IPS DF 4.7 (cell line): ENCODE results near the gene ADCY7.

Experiments
- DNase-seq: peaks from one replicate; pipeline ENCODE4 v3.0.0-alpha.2; 2013; ENCODE audit warnings: low spot score; ENCODE audit errors: extremely low read depth

ADCY7 gene

DNA sequence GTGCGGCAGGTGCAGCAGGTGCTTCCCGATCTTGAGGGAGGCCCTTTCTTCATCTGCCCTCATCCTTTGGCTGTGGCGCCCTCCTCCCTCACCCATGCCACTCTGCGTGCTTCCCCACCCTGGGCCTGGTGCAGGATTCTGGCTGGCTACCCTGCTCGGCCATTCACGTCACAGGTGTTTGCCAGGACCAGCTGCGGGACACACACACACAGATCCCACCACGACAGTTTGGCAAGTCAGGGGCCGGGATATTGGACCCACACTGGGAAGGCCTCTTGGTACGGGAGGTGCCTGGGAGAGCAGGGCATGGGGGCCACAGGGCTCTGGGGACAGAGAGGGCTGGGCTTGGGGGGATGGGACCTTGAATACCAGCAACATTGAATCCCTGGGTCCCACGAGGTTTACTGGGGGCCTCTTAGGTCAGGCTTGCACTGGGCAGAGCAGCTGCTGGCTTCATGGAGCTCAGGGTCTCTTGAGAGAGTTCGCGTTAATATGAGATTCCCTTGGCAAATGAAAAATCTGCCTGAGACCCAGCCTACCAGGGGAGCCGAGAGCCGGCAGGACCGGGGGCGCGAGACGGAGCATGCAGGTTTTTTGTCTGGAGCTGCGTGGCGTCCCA, 15.1 kb downstream of the ADCY7 start:
- DNase-seq: no peak

DNA sequence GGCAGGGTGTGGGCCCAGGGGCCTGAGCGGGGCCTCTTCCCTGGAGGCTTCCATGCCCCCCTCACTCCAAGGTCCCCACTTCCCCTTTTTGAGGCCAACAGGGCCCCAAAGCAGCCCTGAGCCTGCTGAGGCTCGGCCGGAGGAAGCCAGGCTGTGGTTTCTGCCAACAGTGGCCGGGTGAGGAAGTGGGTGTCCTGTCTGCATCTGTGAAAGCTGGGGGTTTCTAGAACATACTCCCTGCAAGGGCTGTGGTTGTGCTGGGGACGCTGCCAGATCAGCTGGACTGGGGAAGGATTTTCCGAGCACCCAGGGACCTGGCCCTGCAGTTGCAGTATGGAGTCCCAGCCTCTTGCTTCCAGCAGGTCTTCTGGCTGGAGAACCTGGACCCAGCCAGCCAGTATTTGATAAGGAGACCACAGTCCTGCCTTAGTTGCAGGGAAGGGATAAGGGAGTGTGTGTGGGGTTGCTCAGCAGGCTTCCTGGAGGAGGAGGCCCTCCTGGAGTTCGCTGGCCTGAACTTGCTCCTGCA, 15.7 kb downstream of the ADCY7 start:
- DNase-seq: no peak

DNA sequence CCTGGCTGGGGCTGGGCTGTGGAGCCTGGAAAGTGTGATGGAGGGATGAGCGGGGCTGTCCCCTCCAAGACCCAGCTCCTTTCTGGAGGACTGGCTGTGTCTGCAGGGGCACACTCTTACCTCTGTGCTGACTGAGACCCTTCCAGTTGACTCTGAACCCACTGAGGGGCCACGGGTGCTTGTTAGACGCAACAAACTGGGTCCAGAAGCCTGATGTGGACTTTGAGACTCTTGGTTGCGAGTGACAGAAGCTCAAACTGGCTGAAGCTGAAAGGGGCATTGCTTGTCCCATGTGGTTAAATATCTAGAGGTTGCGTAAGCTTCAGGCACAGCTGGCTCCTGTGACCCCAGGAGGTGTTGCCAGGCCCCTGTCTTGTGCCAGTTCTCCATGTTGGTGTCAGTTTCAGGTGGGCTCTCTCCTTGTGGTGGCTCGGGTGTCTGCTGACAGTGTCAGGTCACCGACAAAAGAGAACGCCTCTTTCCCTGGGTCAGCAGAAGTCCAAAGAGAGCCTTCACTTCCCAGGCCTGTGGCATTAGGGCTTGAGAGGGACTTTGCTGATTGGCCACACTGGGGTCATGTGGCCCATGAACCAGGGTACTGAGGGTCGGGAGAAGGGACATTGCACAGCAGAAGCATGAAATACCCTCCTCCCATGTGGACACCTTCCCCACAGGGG, 16.7 kb downstream of the ADCY7 start:
- DNase-seq: no peak

DNA sequence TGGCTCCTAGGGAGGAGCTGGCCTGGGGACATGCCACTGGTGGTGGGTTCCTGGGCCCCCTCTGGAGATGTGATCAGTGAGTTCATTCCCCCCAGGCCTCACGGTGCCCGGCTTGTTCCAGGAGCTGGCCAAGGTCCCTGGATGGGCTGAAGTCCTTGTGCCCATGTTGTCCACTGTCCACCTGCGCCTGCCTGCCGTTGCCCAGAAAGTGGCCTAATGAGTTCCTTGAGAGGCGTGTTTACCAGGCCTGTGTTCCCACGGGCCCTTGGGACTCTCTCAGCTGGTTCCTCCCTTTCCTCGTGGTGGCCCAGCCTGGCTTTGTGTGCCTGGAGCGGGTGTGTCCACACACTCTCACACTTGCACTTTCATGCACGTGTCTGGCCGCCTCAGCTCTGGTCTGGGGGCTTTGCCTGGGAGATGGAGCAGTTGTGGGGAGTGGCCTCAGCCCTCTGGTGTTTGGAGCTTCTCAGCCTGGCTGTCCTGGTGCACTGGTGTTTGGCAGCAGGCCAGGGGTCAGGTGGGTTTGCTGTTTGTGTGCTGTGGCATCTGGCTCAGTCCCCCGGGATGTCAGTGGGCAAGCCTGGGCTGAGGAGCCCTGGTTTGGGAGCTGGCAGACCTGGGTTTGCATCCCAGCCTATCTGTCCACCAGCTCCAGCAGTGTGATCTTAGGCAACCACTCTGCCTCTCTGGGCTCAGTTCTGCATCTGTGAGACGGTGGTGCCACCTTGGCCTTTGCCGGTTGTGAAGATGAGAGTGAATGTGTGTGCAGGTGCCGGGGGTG, 18.0 kb downstream of the ADCY7 start:
- DNase-seq: no peak

DNA sequence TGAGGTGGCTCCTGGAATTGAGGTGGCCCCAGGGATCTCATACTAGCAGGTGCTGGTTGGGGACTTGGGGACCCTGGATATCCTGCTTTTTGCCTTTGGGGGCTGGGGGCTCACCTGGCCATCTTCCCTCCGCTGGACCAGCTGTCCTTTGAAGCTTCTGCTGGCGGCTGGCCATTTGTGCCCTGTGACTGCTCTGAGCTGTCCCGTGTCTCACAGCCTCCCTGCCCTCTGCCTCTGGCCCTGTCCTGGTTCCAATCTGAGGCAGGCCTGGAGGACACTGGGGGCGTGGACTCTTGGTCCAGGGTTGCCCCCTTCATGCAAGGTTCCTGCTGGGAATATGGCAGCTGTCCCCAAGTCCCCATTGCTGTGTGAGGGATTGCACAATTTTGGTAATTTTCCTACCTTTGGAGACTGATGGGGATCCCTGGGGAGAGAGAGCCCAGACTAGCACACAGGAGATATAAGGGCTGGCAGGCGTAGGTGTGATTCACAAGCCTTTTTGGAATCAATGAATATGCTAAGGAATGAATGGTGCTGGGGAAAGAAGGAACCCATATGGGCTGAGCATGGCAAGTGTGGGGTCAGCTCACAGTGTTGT, 19.2 kb downstream of the ADCY7 start:
- no peak for DNase-seq

DNA sequence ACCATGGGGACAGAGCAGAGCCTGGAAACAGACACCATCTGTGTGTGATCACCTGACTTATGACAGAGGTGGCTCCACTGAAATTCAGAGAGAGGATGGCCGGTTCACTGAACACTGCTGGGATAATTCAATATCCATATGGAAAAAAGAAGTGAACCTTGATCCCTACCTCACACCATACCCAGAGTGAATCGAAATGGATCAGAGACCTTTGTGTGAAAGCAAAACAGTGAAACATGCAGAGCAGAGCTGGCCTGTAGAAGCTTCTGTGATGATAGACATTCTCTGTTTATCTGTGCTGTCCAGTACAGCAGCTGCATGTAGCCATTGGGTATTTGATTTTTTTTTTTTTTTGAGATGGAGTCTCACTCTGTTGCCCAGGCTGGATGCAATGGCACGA, 20.3 kb downstream of the ADCY7 start:
- no peak for DNase-seq

DNA sequence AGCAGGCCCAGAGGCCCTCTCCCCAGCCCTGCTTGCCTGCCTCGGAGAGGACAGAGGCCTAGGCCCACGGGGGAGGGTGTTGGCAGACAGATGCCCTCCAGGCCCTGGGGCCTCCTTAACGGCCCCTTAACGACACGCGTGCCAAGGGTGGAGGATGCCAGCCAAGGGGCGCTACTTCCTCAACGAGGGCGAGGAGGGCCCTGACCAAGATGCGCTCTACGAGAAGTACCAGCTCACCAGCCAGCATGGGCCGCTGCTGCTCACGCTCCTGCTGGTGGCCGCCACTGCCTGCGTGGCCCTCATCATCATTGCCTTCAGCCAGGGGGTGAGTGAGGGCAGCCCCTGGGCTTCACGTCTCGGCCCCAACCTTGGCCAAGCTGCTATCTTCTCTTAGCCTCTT, 21.7 kb downstream of the ADCY7 start:
- no peak for DNase-seq

DNA sequence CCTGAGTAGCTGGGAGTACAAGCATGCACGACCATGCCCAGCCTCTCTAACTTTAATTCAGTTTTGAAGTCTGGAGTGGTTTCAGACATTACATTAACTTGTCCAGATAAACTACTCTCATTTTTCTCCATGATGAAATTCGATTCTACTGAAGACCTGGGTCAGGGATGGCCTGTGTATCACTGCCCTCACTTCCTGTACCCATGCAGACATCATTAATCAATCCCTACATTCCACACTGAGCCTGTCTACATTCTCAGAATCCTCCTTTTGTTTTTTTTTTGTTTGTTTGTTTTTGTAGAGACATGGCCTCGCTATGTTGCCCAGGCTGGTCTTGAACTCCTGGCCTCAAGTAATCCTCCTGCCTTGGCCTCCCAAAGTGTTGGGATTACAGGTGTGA, 22.6 kb downstream of the ADCY7 start:
- DNase-seq: no peak

DNA sequence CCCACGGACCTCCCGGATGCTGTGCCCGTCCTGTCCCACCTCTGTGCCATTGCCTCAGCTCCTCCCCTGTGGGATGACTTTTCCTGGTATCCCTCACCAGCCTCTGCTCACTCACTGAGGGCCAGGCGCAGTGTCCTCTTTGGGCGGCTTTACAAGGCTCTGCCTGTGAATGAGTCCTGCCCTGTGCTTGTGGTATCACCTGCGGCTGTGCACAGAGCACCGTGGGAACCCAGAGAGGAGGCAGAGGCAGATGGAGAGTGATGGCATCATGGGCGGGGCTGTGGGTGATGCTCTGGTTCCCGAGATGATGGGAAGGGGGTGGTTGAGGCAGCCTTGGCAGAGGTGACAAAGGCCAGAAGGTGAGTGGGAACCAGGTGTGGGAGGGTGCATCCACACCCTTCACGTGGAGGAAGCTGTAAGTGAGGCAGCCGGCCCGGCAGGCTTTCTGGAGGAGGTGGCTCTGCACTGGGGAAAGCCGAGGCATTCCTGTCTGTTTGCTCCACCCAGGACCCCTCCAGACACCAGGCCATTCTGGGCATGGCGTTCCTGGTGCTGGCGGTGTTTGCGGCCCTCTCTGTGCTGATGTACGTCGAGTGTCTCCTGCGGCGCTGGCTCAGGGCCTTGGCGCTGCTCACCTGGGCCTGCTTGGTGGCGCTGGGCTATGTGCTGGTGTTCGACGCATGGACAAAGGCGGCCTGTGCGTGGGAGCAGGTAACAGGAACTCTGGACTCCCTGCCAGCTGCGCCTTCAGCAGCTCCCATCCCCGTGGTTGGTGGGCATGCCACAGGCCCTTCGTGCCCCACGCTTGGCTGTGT, 23.8 kb downstream of the ADCY7 start:
- no peak for DNase-seq

DNA sequence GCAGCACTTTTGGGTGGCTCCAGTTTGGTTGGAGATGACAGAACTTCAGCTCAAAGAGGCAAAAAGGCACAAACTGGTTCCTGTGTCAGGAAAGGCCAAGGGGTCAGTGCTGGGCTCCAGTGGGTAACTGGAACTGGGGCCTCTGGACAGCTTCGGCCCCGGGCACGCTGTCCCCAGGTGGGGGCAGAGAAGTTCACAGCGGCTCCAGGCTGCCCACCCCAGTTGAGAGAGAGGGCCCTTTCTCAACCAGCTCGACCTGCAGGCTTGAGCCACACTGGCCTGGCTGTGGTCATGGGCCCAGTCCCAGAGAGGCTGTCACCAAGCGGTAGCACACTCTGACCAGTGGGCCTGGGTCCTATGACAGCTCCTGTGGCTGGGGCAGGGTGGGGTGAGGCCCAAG, 24.5 kb downstream of the ADCY7 start:
- no peak for DNase-seq

DNA sequence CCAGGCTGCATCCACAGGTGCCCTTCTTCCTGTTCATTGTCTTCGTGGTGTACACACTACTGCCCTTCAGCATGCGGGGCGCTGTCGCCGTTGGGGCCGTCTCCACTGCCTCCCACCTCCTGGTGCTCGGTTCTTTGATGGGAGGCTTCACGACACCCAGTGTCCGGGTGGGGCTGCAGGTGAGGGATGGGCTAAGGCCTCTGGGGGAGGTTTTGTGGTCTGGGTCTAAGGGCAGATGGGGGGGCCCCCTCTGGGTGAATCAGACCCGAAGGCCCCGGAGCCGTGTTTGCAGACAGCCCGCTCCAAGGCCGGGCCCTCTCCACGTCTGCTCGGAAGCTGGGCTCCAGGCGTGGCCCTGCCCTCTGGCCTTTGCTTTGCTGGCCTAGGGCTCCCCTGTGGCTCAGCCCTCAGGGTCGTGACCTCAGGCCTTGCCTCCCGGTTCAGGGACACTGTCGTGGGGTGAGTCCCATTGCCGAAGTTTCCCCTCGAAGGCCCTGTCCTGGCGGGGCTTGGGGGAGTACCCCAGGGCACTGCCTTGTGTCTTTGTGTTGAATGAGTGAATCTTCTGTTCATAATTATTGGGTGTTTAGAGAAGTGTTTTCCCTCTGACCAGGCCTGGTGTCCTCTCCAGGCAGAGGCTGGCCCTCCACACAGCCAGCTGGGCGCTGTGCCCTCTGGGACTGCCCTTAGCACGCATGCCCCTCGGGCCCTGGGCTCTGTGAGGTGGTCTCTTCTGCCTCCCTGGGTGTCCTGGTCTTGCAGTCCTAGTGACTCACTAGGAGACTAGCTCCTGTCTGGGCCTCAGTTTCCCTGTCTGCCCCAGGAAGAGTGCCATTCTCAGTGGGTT, 25.6 kb downstream of the ADCY7 start:
- DNase-seq: no peak

DNA sequence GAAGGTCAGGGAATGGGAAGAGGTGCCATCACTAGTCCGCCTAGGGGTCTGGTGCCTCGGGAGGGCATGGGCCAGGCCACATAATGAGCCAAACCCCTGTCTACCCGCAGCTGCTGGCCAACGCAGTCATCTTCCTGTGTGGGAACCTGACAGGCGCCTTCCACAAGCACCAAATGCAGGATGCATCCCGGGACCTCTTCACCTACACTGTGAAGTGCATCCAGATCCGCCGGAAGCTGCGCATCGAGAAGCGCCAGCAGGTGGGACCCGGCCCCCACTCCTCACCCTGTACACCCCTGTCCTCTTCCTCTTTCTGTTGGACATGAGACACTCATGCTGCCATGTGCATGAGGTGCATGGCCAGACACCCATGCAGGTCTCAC, 26.2 kb downstream of the ADCY7 start:
- no peak for DNase-seq

DNA sequence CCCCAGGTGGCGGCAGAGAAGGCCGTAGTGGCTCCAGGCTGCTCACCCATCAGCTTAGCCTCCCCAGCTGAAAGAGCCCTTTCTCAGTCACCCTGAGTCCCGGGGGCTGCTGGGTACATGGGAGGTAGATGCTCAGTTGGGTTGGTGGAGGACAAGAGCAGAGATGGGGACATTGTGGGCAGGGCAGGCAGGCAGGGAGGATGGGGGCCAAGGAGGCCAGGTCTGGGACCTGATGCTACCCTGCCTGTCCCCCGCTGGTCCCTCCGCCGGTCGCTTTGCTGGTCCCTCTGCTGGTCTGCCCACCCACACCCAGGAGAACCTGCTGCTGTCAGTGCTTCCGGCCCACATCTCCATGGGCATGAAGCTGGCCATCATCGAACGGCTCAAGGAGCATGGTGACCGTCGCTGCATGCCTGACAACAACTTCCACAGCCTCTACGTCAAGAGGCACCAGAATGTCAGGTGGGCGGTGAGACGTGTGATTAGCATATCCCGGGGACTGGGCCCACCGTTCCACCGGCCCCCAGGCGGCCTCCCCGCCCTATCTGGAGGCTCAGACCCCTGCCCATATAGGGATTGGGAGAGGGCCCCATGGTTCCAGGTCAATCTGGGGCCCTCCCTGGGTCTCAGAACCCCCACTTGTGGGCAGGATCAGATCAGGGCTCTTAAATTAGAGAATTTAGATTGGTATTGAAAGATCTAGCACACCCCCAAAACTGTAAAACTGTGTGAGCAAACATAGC, 26.9 kb downstream of the ADCY7 start:
- no peak for DNase-seq

DNA sequence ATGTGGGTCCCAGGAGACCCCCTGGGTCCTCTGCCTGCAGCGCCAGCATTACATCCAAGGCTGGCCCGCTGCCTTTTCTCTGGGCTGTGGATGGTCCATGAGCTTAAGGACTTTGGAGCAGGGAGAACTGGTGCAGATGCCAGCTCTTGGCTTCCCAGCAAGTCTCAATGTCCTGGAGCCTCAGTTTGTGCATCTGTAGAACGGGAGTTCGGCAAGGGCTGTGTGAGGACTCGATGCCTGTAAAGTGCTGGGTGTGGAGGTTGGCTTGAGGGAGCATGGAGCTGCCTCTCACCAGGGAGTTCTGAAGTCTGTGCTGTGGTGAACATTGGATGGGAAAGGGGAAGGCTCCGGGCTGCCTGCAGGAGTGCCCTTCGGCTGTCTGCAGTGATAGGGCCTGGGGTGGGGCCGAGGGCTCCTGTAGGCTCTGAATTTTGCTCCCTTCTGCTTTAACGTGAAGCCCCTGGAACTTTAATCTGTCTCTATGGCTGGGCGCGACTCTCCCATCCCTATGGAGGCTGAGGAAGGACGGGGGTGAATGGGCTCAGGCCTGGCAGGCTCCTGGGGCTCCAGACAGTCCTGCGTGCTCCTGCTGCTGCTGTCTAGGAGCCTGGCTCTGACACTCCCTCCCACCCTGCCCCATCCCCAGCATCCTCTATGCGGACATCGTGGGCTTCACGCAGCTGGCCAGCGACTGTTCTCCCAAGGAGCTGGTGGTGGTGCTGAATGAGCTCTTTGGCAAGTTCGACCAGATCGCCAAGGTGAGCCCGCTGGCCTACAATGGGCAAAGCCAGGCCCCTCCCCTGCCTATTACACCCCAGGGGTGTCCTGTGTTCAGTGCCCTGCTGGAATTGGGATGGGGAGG, 27.9 kb downstream of the ADCY7 start:
- DNase-seq: no peak

DNA sequence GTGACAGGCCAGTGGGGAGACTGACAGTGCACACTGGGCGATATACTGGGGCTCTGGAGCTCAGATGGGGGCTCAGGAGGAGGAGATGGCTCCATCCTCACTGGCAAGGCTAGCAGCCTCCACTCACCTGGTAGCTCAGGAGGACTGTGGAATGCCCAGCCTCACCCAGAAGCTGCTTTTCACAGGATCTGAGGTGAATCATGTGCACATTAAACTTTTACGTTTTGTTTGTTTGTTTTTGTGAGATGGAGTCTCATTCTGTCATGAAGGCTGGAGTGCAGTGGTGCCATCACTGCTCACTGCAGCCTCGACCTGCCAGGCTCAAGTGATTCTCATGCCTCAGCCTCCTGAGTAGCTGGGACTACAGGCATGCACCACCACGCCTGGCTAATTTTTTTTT, 28.6 kb downstream of the ADCY7 start:
- no peak for DNase-seq

DNA sequence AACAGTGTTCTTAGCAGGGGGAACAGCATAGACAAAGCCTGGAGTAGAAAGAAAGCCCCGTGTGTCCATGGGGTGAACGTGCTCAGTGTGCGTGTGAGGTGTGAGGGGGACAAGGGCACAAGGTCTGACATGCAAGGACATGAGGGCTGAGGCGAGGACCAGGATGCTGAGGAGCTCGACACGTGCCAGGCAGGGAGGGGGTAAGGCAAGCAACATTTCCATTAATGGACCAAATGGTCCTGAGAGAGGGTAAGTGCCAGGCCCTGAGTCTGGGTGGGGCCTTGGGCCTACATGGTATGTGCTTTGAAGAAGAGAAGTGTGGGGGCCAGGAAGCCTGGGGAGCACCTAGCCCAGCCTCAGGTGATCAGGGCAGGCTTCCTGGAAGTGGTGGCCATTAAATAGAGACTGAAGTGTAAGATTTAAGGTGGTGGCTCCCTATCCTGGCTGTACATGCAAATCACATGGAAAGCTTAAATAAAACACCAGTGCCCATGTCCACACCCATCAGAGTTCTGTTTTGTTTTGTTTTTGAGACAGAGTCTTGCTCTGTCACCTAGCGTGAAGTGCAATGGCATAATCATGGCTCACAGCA, 29.3 kb downstream of the ADCY7 start:
- DNase-seq: no peak

DNA sequence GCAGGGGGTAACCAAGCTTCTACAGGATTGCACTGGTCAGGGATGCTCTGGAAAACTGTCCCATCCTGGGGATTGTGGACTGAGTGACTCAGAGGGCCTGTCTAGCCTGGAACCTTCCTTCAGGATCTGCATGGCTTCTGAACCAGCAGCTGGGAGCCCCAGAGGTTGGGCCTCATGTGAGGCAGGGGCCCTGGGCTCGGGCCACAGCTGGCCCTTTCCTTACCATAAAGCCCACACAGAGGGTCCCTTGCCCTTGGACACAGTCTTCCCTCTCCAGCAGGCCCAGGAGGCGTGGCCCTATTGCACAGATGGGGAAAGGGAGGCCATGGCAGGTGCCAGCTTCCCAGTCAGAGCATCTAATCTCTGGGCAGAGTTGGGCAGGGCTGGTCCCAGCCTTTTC, 30.5 kb downstream of the ADCY7 start:
- DNase-seq: no peak
